GM23248 (cell line): ENCODE results near the gene GTF3C5.

Source experiments
- EZH2 ChIP-seq: fragments of 200-600 bp; sonication (generic); IDR thresholded peaks from 2 replicates; pipeline ENCODE4 v1.6.1; 2018; ENCODE audit warnings: antibody characterized with exemption, mild to moderate bottlenecking; ENCODE audit not compliant: insufficient read depth, poor library complexity, severe bottlenecking
- EZH2phosphoT487 ChIP-seq: fragments of 200-600 bp; sonication (generic); IDR thresholded peaks from 2 replicates; pipeline ENCODE4 v1.6.1; 2018; ENCODE audit warnings: antibody characterized with exemption, moderate library complexity, mild to moderate bottlenecking, low read depth; ENCODE audit not compliant: insufficient read depth

DNA sequence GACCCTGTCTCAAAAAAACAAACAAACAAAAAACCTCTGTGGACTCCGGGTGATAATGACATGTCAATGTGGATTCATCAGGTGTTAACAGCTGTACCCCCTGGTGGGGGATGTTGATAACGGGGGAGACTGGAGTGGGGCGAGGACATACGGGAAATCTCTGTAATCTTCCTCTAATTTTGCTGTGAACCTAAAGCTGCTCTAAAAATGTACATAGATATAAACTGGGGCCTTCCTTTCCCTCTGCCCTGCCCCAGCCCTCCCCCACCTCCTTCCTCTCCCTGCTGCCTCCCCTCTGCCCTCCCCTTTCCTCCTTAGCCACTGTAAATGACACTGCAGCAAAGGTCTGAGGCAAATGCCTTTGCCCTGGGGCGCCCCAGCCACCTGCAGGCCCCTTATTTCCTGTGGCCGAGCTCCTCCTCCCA lies 29.6 kb downstream of the GTF3C5 start:
- TF ChIP-seq EZH2, result no peak
- no peak for TF ChIP-seq EZH2phosphoT487
